ENCODE data around the gene HOXC11.

Gene HOXC11

GRCh38 chr12:53959314-53959713 is 13.6 kb upstream of the HOXC11 start:
- DNase-seq = no peak

GRCh38 chr12:53960187-53961024 is 12.5 kb upstream of the HOXC11 start:
- DNase-seq = no peak

- no peak for DNase-seq
Observed at GRCh38 chr12:53961025-53961761, 11.7 kb upstream of the HOXC11 start.

GRCh38 chr12:53963005-53963404 is 9.9 kb upstream of the HOXC11 start:
- DNase-seq = no peak

GRCh38 chr12:53963434-53964314 is 9.3 kb upstream of the HOXC11 start:
- DNase-seq = no peak

- no peak for DNase-seq
Observed at GRCh38 chr12:53964315-53964713, 8.6 kb upstream of the HOXC11 start.

- DNase-seq = no peak
Observed at GRCh38 chr12:53965281-53966084, 7.4 kb upstream of the HOXC11 start.

GRCh38 chr12:53966085-53966384 is 6.9 kb upstream of the HOXC11 start:
- DNase-seq = no peak

- no peak for DNase-seq
Observed at GRCh38 chr12:53966385-53967133, 6.4 kb upstream of the HOXC11 start.

- no peak for DNase-seq
Observed at GRCh38 chr12:53967421-53967925, 5.5 kb upstream of the HOXC11 start.

- DNase-seq = no peak
Observed at GRCh38 chr12:53968214-53969127, 4.5 kb upstream of the HOXC11 start.

GRCh38 chr12:53969588-53970259 is 3.2 kb upstream of the HOXC11 start:
- DNase-seq = no peak

- DNase-seq = no peak
Observed at GRCh38 chr12:53970451-53970850, 2.5 kb upstream of the HOXC11 start.

- DNase-seq = no peak
Observed at GRCh38 chr12:53971129-53971528, 1.8 kb upstream of the HOXC11 start.

- DNase-seq = no peak
Observed at GRCh38 chr12:53971686-53972085, 1.2 kb upstream of the HOXC11 start.

- no peak for DNase-seq
Observed at GRCh38 chr12:53972152-53972702, 699 bp upstream of the HOXC11 start.

GRCh38 chr12:53973236-53974042 is 513 bp downstream of the HOXC11 start:
- DNase-seq = peak; percentile 25
